HuH-7.5 (cell line): Measurements from ENCODE around the gene CRYBB1.
"Not testable (repeated sequence)": the region's sequence is repeated elsewhere in the genome, so short reads cannot be mapped to it uniquely, and the experiment has no call there.

ENCODE experiments used
- DNase-seq: peaks from one replicate; pipeline ENCODE4 v3.0.0; 2011; ENCODE audit warnings: low spot score

Gene CRYBB1

DNA sequence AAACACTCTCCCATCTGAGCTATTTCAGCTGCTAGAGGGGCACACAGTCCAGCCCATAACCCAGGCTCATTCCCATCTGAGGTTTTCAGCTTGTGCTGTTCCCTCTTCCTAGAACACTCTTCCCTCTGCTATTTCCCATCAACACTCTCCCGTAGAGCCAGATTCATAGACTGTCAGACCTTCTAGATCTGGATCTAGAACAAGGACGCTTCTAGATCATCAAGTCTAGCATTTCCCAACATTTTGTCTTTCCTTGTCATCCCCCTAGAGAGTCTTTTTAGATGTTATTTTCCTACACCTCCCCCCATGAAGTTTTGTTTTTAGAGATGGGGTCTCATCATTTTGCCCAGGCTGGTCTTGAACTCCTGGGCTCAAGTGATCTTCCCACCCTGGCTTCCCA, 17.3 kb upstream of the CRYBB1 start:
- no peak for DNase-seq

DNA sequence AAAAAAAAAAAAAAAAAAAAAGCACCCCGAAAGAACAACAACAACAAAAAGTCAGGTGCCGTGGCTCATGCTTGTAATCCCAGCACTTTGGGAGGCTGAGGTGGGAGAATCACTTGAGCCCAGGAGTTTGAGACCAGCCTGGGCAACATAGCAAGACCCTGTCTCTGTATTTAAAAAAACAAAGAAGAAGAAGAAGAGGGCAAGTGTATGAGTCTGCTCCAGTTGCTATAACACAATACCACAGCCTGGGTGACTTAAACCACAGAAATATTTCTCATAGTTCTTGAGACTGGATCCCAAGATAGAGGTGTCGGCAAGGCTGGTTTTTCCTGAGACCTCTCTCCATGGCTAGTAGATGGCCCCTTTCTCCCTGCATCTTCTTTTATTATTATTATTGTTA, 16.4 kb upstream of the CRYBB1 start:
- no peak for DNase-seq

DNA sequence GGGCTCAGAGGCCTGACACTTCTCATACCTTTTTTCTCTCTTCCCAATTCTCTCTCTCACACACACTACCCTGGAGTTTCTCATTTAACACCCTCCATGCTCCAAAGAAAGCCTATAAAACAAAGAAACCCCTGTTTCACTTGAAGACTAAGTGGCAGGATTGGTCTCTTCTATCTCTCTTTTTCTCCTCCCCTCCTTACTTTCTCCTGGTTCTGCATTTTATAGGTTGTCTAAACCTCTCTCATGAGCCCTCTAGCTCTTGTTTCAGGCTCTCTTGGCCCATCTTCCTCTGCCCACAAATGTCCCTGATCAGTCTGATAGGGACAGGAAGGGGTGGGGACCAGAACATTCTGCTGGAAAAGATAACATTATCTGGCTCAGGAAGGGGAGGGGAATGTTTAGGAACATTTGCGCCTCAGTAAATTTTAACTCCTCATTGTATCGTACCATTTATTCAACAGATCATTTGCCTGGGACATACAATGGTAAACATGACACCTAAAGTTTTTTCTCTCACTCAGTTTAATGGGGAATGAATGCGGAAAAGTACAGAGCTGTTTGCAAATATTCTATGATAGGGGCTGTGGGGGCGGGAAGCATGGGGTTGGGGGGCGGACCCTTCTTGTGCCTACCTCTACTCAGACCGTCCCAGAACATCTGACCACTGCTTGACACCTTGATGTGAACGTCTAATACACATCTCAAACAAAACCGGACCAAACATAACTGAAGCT, 14.8 kb upstream of the CRYBB1 start:
- no peak for DNase-seq

DNA sequence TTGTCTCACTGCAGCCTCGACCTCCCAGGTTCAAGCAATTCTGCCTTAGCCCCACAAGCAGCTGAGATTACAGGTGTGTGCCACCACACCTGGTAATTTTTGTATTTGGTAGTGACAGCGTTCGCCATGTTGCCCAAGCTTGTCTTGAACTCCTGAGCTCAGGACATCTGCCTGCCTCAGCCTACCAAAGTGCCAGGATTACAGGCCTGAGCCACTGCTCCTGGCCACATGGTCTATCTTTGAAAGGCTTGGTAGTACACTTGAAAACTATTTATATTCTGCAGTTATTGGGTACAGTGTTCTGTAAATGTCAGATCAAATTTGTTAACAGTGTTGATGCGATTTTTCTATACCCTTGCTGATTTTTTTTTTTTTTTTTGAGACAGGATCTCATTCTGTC, 13.5 kb upstream of the CRYBB1 start:
- no peak for DNase-seq

DNA sequence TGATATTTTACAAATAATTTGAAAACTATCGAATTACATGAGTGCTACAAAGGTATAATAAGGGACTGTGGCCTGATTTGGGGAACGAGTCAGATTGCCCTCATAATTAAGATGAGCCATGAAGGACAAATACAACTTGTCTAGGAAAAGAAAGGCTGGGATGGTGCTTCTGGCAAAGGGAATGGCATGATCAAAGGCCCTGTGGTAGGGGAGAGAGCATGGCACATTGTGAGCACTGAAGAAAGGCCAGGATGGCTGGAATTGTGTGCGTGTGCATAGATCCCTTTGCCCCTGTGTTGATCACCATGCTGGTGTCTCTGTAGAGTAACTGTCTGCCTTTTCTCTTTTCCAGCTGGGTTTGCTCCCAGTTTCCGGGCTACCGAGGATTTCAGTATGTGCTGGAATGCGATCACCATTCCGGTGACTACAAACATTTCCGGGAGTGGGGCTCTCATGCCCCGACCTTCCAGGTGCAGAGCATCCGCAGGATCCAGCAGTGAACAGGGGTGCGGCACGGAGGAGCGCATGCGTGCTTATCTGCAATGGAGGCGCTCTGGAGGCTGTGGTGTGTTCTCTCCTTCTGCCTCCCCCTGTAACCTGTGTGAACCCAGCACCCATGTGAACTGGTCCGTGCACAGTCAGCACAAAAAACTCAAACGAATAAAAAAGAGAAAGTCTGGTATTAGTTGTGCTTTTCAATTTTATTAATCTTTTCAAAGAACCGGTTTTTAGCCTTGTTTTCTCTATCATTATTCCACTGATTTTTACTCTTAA, 12.3 kb upstream of the CRYBB1 start:
- DNase-seq: no peak

DNA sequence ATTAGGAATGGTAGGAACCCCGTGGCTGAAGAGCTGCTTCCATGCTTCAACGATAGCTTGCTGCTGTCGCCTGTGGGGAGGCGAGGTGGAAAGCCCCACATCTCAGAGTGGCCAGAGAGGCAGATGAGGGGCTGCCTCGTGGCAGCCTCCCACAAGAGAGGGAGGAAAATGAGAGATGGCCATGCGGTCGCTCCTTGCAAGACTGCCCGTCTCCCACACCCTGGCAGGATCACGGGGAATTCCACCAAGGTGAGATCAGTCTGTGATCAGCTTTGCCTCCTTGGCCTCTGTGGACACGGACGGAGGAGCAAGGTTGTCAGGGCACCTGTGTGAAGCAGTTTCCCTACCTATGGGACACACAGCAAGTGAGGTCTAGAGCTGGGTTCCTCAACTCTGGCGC, 7.0 kb upstream of the CRYBB1 start:
- DNase-seq: no peak

DNA sequence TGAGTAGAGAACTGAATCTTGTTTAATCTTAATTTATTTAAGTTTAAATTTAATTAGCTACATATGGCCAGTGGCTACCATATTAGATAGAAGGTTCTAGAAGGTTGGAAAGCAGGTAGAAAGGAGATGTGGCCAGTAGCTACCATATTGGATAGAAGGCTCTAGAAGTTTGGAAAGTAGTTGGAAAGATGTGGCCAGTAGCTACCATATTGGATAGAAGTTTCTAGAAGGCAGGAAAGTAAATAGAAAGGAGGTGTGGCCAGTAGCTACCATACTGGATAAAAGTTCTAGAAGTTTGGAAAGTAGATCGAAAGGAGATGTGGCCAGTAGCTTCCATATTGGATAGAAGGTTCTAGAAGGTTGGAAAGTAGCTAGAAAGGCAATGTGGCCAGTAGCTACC, 6.2 kb upstream of the CRYBB1 start:
- DNase-seq: no peak

DNA sequence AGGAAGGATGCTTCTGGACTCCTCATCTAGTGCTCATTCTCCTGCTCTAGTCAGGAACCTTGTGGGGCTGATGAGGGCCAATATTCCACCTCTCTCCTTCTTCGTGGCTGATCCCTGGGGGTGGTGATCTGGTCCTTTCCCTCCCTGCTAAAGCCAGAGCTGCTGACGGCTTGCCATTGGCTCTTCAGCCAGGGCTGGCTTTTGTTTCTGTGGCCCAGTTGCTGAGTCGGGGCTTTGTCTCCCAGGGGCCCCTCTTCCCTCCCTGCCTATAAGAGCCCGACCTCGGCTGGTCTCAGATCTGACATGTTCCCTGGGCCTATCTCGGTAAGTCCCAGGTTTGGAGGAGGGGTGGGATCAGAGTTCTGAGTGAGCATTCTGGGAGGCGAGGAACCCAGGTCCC, 3.8 kb upstream of the CRYBB1 start, which contains the start of gene CRYBA4:
TSS of gene CRYBA4 (plus strand) at position 301 of the 400 bp plus-strand sequence. CDS start 634 bp downstream, outside the sequence.
- no peak for DNase-seq

DNA sequence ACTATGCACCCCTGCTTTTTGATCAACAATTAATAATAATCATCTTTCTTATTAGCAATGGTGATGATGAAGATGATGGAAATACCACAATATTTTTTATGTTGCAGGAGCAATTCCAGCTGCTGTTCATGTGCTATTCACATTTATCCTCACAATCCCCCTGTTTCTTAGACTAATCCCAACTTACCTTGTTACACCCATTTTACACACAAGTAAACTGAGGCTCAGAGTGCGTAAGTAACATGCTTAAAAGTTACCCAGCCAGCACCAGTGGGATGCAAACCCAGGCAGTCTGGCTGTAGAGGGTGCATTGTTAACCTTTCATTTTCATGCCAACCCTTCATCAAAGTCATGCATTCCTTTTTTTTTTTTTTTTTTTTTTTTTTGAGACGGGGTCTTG, 2.4 kb upstream of the CRYBB1 start:
- DNase-seq: no peak

DNA sequence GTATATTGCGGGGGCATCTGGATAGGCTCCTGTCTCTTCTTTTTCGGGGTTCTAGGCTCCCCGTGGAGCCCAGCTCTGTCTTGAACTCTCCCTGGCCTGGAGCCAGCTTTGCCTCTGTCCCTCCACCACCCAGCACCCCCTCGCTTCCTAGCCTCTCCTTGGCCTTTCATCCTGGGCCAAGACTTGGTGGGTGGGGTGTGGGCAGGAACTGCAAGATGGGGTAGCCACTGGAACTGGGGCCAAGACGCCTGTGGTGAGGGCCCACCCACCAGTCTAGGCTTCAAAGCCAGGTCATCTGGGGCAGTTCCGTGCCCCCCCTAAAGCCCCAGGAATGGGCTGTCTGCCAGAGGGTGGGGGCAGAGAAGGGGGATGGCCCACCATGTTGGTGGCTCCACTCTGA, 1.7 kb upstream of the CRYBB1 start:
- no peak for DNase-seq

DNA sequence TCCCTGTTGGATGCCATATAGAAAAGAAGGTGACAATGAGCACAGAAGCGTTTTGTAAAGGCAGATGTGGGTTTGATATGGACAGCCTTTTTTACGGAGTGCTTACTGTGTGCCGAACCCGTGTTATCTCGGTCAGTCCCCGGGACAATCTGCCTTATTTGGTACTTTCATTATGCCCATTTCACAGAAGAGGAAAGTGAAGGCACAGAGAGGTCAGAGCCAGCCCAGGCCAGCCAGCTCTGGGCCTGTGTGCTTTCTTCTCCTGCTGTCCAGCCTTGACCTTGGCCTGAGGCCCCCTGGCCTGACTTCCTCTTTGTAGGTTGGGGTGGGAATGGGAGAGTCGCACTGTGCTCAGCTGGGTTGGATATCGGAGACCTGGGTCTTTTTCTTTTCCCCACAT, 628 bp upstream of the CRYBB1 start:
- DNase-seq: no peak

DNA sequence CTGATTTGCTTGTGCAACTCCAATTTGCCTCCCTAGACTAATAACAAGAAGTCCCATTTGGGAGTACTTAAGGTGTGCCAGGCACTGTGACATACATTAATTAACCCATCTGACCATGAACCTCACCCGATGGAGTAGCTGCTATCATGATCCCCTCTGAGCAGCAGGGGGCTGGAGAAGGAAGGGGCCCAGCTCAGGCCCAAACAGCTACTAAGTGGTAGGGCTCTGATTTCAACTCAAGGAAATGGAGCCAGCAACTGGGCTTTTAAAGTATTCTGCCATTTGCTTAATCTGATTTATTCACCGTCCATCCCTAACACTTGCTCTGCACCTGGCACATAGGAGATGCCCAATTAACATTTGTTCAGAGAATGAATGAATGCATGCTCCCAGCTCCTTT, 1.2 kb downstream of the CRYBB1 start:
- DNase-seq: no peak

DNA sequence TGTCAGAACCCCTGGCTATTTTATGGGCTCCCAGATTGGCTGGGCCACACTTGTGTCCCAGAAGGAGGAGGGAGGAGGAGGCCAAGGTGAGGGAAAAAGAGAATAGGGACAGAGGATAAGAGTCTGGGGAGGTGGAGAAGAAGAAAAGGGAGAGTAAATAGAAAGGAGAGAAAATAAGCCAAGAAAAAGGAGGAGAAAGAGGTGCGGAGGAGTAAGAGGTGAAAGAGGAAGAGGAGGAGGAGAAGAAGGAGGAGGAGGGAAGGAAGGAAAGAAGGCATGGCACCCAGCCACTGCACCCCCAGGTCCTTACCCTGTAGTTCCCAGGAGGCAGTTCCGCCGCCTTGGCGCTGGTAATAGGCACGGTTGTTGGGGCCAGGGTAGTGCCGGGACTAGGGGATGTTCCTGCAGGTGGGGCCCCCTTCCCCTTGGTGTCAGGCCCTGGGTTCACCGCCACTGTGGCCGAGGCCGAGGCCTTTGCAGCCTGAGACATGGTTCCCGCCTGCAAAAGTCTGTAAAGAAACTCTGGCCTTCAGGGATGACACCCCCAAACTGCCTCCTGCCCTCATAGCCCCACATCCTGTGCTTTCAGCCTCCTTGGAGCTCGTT, 1.9 kb downstream of the CRYBB1 start:
- no peak for DNase-seq

DNA sequence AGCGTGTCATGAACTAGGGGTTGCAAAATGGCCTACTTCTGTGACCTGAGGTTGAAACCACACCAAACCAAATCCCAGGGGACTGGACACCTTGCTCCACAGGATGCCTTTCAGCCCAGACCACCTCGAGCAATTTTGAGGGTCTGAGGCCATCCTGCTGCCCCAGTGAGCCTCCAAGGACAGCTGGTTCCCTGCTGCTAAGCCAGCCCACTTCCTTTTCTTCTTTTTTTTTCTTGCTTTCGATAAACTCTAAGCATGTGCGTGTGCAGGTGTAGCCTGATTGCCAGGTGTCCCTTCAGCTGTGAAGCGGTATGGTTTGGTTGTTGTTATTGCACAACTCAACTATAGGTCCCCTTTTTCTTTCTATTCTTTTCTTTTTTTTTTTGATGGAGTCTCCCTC, 2.7 kb downstream of the CRYBB1 start:
- DNase-seq: no peak

DNA sequence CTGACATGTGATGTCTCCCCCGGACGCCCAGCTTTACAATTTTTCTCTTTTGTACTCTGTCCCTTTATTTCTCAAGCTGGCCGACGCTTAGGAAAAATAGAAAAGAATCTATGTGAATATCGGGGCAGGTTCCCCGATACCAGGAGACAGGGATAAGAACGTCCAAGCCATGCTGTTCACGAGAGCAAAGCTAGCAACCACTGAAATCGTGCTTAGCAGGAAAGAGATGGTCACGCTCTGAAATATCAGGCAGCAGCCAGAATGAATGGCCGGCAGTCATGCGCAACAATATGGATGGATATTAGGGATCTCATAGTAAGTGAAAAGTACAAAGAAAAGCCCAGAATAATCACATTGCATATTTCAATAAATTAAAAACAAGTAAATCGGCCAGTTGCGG, 3.5 kb downstream of the CRYBB1 start:
- DNase-seq: no peak

DNA sequence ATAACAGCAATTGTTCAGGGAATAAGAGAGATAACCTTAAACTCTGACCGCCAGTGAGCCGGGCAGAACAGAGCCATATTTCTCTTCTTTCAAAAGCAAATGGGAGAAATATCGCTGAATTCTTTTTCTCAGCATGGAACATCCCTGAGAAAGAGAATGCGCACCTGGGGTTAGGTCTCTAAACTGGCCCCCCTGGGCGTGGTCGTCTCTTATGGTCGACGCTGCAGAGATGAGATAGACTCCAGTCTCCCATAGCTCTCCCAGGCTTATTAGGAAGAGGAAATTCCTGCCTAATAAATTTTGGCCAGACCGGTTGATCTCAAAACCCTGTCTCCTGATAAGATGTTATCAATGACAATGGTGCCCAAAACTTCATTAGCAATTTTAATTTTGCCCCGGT, 4.1 kb downstream of the CRYBB1 start:
- not testable (repeated sequence) for DNase-seq

DNA sequence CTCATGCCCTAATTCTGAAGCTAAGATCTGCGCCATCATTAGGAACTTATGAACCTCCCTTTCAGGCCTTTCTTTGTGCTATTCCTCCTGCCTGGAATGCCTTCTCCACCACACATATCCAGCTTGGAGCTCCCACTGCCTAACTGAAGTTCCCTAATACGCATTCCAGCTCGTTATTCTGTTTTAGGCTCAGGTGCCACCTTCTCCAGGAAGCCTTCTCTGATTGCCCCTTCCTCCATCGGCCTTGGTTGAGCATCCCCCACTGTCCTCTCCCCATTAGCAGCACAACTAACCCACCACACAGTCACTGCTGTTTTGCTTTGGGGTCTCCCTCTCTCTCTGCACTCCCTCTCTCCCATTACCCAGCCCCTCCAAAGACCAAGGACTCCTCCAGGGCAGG, 5.2 kb downstream of the CRYBB1 start:
- no peak for DNase-seq

DNA sequence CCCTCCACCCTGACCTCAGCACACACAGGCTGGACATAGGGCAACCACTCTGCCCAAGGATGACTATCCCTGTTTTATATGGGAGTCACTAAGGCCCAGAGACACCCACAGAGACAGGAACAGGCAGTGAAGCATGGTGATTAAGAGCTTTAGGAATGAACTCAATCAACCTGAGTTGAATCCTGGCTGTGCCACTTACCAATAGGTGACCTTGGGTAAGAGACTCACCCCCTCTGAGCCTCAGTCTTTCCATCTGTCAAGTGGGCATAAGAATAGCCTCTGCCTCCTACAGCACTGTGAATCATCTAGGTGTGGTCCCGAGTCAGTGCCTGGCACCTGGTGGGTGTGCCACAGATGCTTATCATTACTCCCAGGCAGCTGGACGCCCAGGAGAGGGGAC, 6.8 kb downstream of the CRYBB1 start:
- DNase-seq: no peak

DNA sequence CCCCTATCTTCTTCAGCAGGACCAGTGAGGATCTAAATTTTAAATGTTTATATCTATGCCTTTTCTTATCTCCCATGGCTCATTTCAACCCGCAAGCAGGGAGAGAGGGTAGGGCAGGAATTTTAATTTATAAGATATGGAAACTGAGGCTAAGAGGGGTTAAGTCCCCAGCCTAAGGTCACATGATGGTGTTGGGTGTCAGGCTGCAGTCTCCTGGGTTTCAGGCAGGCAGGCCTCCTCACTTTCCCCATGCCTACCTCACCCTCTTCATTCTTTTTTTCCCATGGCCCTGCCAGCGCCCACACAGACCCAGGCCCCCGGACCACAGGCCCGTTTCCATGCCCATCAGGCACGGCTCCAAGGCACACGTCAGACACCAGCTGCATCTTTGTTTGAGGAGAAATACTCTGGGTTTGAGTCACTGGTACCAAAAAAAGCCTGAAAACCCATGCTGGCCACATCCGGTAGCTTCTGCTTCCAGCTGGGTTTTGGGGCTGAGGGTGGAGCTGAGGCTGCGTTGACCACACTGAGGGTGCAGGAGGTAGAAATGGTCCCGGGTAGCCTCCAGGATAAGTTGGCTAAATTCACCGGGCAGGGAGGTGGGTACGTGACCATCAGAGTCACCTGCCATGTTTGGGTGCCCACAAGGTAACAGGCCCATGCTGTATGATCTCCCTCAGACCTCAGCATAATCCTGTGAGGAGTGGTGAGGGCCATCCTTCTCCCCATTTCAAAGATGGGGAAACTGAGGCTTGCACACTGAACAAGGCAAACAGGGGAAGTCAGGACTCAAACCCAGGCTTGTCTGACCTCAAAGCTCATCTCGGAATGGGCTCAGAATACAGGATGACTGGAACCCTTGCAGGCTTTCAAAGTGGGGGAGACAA, 7.5 kb downstream of the CRYBB1 start:
- no peak for DNase-seq

DNA sequence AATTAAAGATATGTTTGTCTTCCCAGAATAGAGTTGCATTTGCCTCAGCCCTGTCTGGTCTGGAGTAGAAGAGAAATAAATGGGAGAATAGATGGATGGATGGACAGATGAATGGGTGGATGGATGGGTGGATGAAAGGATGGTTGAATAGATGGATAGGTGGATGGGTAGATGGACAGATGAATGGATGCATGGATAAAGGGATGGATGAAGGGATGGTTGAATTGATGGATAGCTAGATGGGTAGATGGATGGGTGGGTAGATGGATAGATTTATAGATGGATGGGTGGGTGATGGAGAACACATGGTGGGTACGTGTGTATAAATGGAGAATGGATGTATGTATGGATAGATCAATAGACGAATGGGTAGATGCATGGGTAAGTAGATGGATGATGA, 8.5 kb downstream of the CRYBB1 start:
- DNase-seq: no peak

DNA sequence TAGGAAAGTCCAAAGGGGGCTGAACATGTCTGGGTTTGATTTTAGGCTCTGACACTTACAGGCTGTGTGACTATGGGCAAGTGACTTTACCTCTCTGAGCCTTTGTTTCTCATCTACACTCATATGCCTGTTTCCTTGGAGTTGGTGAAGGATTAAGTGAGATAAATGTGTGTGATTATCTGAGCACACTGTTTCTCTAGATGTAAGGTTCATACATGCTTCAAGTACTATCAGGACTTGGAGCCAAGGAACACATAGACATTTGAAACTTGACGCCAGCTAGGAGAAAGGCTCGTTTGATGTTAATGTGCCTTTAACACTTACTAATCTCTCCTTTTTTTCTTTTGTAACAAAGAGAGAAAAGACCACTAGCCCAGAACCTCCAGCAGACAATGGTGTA, 9.7 kb downstream of the CRYBB1 start:
- DNase-seq: no peak

DNA sequence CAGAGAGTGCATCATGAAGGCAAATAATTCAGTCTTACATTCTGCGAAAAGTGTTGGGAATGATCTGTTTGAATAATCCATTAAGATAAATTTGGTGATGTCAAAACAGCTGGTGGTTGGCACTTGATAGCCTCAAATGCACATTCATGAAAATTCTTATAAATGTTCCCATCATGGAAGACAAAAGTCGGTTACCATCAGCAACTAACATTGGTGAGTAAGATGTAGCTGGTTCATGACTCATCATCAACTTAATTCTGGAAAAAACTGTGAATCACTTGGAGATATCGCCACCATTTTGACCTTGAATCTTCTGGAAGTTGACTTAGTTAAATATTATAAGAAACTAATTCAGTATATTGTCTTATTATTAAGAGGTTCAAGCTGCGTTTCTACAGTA, 11.2 kb downstream of the CRYBB1 start:
- no peak for DNase-seq
